GM20431 (cell line): ENCODE data around the gene PRAC1.

Experiments
- in situ Hi-C: fragments of 300-500 bp; cut with MseI, MboI; formaldehyde crosslinking; loops from one replicate; pipeline ENCODE4 v1.15.0; 2020; ENCODE audit warnings: low sequenced_read_pairs; ENCODE audit not compliant: unreplicated experiment

PRAC1 gene

DNA sequence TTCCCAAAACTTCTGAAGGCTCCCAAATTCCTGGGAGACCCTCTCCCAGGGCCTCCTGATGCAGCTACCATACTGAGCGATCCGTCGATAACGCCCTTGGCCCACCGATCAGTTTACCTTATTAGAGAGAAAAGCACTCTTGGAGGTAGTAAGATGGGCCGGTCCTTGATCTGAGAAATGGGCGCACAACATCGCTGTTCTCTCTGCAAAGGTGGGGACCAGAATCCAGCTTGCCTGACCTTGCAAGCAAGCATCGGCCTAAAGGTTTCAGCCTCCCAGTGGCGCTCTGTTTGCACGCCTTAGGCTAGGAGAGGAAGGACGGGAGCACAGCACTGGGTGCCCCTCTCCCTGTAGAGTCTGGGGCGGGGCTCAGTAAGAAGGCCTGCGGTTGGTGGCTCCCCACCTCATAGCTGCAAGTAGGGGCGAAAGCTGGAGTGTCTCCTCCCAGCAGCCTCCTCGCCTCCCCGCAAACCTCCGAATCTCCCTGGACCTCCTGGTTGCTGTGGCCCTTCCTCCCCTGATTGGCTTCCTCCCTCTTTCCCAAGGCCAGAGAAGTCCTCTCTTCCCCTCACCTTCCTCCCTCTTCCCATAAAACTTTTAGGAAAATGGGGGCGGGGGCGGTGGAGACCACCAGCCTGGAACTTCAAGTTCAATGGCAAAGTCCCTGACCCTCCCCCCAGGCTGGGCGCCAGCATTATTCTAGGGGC, at the start of gene PRAC1:
PRAC1 (minus strand) TSS at position 318 of the 707 bp plus-strand sequence; CDS start at position 192, 126 bp downstream.
- in situ Hi-C loops, result no loop called here

DNA sequence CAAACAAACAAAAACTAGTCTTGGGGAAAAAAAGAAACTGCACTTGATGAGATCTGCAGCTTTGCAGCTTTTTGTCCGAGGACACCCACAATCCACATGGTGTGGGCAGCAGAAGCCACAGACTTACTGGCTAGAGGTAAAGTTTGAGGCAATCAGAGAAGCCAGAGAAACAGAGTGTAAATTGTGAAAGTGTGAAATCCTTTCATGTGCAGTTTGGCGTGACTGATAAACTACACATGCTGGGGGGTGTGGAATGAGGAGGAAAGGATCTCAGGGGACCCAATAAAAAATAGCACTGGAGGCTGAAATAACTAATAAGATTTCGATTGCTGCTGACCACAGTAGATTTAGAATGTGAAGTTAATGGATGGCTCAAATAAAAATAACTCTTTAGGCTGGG, 48.6 kb upstream of the PRAC1 start:
- in situ Hi-C loops, result no loop called here

DNA sequence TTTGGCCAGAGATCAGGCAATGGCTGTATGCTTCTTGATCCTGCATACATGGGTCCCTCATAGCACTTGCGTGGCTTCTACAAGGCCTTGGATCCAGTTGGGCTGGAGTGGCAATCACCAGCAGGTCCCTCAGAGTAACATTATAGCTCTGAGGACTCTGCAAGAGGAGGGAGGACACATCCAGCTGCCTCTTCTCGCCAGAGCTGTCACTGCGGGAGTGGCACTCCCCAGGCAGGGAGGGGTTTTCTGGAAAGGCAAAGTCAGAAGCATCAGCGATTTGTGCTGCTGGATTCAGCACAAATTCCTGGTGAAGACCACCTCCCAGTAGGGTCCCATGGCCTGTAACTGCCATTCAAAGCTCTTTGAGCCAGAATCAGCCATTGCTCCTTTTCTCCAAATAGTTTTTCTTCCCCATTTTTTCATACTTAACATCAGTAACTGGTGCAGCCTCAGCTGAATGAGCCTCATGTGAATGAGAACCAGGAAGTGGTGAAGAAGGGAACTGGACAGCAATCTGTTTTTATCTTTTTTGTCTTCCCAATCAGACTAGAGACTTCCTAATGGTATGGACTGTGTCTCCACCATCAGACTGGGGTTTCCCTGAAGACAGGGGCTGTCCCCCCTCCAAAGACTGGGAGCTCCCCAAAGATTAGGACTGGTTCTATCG, 46.8 kb upstream of the PRAC1 start:
- in situ Hi-C loops, result no loop called here

DNA sequence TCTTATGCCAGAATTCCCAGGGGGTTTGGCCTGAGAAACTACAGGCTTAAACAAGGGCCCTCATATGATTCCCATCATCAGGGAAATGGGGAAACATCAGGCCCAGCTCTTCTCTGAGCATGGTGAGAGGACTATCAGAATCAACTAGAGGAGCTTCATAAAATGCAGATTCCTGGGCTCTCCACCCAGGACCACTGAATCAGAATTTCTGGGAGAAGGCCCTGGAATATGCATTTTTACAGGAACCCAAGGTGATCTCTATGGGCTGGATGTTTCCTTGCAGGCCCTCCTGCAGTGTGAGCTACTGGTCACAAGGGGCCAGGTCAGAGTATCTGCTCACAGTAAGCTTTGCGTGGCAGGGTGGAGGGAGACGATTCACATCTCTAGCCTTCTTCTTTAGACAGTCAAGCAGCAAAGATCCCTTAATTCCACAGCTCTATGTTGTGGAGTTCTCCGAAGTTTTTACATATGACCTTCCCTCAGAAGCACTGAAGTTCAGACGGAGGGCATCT, 45.0 kb upstream of the PRAC1 start:
- in situ Hi-C loops, result no loop called here

DNA sequence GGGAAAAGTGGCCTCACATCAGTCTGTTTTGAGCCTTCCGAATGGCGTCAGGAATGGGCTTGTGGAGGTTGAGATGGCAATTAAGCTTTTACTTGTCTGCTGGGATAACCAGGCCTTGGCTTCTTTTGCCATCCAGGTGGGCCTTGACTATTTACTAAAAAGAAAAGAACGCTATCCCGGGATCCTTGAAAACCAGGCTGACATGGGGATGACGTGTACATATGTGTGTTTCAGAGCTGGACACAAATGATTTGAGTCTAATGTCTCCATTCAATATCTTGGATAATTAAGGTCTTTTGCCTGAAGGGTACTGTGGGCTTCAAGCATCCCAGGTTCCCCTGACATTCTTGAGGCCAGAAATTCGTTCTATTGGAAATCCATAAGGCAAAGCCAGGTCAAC, 38.8 kb upstream of the PRAC1 start:
- in situ Hi-C loops, result no loop called here

DNA sequence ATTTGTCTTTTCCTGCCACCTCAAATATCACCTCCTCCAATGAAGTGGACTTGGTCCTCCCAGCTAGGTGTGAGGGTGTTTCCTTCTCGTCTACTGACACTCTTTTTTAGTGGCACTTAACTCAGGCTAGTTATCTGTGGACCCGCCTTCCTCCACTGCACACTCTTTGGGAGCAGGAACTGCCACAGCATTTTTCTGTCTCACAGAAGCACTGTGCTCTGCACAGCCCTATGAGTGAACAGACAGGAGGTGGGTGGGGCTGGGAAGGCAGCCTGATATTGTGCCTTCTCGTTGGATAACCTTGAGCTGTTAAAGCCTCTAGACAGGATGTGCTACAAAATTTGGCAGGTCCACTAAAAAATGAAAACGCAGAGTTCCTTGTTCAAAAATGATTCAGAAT, 38.1 kb upstream of the PRAC1 start:
- in situ Hi-C loops, result no loop called here

DNA sequence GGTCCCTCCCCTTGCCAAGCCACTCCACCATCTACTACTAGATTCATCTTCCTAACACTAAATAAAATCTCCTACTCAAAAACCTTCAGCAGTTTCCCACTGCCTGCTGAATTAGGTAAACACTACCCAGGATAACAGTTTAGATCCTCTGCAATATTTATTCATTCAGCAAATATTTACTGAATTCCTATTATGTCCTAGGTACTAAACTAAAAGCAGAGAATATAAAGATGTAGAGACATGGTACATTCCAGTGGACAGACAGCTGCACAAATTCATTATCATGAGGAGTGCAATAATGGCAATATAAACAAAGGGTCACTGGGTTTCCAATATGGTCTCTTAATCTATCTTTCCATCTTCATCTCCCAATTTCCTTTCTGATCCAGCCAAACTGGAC, 37.0 kb upstream of the PRAC1 start:
- in situ Hi-C loops, result no loop called here

DNA sequence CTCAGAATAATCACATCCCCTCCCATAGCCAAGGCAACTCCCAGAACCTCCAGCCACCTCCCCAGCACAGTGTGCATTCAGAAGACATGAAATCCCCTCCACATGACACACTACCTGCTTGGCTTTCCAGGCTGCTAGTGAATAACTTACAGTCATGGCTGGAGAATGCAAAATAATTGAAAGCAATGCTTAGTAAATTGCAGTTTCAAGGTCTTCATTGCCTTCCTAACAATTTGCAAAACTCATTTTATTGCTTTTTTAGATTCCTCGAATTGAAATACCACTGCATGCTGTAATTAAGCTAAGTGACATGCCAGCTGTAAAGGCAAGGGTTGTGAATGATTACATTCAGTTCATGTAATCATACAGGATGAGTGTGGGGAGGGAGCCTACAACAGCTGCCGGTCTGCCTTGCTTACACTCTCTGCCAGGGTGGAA, 35.2 kb upstream of the PRAC1 start:
- in situ Hi-C loops, result no loop called here

DNA sequence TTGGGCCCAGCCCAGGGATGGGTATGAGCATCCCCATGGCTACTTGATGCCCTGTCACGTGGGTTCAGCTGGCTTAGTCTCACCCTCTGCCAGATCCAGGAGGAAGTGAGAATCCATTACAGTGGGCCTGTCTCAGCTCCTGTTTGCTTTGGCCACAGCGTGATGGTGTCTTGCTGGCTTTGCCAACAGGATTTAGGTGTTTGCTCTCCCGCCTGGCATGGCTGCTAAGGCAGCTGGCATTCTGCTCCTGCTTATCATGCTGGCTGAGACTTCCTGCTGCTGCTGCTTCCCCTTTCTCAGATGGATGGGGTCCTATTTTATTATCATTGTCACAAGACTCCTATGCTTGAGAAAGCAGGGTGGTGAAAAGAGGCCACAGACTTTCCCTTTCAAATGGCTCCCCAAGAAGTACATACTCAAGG, 34.5 kb upstream of the PRAC1 start:
- in situ Hi-C loops, result no loop called here

DNA sequence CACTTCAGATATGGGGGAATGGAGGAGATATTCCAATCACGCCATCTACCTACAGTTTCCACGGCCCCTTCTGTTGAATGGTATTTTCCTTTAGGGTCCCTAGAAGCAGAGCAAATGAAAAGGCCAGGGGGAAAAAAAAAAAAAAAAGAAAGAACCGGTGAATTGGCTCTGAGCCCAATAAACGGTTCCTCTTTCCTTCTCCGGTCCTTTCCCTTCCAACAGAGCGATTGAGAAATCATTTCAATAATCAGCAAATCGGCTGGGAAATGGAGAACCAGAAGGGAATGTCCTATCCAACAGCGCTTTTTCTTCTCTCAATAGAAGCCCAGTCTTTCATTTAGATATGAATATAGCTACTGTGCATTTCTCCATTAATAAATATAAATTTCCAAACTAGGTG, 33.0 kb upstream of the PRAC1 start:
- in situ Hi-C loops, result no loop called here

DNA sequence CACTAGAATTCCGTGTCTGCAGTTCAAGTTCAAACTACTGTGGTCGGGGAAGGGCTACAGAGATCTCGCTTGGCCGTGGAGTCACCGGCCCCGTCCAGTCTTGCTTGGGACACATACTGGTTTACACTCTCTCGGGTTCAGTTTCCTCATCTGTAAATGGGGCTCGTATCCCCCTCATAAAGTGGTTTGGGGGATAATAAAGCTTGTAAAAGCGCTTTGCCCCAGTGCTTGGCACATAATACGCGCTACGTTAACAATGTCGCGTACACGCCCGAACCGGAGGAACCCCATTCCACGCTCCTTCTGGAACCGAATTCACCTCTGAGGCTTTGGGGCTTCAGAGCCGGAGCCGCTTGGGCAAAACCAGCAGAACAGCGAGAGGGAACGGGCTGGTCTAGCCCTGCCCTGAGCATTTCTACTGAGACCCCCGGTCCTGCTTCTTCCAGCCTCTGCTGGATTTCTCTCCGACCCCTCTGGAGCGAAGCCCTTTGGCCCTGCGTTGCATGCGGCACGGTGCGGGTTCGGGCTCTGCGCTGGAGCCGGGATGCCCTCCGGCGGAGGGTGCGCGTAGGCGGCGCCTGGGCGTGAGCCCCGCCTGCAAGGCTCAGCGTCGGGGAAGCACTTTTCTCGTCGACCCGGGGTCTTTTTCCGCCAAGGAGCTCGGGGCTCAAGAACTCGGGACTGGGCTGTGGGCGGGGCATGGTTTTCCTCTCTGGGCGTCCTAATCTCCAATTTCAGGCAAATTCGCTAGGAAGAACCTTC, 32.4 kb upstream of the PRAC1 start:
- in situ Hi-C loops, result no loop called here

DNA sequence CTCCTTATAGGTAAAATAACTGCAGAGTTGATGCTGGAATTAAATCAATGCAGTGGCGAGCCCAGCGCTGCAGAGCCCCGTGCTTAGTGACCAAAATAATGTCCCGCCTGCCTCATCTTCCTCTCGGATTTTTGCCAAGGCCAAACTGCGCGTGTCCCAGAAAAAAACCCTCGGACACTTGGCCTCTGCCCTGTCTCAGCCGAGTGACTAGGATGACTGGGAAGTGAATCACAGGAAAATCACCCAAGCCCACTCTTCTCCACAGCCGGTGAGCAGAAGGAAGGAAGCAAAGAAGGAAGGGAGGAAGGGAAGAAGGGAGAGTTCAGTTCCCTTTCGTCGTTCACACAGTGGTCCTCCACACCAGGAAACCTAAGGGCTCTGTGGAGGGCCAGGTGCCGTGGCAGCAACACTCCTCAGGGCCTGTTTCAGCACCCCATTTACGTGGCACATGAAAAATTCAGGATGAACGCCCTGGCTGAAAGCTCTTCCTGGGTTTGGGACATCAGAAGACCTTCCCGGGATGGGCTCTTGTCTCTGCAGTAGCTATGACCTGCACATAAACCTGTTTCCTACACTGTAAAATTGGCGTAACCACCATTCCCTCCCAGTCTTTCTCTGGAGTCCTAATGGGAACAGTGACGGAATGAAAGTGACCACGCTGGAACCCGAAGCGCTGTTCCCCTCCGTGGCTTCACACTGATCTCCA, 31.6 kb upstream of the PRAC1 start:
- in situ Hi-C loops, result no loop called here

DNA sequence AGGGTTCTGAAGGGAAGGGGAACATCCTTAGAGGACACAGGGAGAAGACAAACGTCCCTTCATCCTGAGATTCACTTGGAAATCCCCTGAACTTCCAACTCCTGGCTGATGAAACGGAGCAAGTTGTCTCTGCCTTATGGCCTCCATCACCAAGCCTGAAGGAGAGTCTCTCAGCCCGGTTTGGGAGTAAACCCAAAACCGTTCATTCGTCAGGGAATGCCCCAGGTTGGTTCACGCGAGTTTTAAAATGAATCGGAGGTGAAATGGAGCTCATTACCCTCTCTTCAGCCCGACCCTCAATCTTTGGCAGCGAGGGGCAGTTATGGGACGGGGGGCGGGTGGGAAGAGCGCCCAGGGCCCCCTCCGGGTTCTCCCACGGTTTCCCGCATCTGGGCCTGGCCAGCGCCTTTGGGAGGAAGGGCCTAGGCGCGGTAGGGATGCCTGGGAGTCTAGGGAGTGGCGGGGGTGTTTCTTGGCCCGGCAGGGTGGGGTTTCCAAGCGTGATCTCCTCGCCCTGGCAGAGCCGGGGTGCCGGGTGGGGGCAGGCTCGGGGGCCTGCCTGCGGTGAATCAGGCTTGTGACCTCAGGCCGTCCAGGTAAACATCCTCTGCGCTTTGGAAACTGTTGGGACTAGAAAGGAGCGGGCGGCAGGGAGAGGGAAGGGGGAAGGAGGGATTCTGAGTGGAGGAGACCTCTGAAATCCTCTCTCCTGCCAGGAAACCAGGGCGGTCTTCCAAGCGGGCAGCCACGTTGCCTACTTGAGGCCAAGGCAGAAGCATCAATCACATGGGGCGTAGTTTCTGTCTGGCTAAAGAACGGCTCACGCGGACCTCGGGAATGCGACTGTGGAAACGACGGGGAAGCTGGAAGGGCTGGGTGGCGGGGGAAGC, 30.3 kb upstream of the PRAC1 start:
- in situ Hi-C loops, result no loop called here

DNA sequence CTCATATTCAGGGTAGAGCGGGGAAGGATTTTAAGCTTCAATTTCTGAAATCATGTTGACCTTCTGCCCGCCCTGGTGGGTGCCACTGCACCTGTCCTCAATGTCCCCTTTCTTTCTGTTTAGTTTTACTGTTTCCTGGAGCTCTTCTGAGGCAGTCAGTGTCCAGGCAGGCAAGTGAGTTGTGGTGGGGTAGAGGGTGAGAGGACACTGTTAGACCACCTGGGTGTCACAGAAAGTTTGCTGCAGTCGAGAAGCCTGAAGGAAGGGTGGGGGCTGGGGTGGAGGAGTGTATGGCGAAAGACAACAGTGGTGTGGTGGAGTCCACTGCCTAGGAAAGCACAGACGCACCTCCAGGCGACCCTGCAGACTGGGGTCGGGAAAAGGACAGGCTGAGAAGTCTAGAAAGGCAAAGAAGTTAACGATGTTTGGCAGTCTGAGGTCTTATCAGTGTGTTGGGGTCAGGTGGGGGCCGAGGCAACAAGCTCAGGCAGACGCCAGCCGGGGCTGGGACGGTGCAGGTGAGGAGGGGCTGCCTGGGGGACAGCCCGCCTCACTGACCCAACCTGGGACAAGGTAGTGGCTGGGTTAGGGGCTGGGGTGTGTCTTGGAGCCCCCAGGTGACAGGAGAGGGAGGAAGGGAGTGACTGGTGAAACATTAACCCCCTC, 29.5 kb upstream of the PRAC1 start:
- in situ Hi-C loops, result no loop called here

DNA sequence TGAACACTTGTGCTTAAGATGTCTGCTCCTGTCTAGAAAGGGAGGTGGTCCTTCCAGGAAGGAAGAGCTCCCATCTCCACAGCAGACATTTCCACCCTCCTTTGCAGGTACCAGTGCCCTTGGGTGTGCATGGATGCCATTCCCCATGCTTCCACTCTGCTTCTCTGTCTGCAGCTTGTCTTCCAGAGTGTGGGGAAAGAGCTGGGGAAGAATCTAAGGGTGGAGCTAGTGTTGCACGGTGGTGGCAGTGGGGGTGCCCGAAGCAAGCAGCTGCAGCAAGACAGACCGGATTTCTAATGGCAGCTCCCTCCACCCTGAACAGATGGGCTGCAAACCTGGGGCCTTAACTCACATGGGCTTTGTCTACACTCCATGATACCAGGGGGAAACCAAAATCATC, 28.9 kb upstream of the PRAC1 start:
- in situ Hi-C loops, result no loop called here

DNA sequence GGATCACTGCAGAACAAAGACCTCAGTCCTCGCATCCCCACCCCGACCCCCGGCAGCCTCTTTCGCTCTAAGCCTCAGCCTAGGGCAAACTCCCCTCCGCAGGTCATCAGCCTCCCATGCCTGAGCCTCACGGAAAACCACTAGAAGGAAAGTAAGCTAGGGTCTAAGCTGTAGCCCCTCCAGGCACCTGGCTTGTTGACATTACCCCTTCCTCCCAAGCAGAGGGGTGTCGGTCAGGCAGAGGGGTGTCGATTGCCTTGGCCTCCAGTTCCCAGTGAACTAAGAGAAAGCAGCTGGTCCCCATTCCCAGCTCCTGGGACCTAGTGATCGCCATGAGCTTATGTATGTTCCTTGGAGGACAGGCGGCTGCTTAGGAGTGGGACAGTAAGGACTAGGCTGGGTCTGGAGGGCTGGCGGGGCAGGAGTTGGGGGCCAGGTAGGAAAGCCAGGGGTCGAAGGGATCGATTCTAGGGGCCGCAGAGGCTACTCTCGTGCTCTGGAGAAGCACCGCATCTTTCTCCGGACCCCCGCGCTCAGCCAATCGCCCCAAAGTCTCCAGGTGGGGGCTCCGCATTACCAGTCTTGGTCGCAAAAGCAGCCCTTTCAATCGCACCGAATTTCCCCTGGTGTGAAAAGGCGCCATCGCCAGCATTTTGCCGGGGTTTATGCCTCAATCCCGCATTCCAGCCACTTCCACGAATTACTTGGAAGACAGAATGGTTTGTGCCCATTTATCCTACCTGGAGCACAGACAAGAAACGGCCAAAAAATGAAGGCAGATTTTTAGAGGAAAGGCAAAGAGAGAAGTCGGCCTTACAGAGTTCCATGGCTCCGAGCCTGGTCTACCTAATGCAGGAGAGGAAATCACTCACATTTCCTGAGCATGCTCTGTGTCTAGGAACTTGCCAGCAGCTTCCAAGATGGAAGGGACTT, 27.6 kb upstream of the PRAC1 start:
- in situ Hi-C loops, result no loop called here

DNA sequence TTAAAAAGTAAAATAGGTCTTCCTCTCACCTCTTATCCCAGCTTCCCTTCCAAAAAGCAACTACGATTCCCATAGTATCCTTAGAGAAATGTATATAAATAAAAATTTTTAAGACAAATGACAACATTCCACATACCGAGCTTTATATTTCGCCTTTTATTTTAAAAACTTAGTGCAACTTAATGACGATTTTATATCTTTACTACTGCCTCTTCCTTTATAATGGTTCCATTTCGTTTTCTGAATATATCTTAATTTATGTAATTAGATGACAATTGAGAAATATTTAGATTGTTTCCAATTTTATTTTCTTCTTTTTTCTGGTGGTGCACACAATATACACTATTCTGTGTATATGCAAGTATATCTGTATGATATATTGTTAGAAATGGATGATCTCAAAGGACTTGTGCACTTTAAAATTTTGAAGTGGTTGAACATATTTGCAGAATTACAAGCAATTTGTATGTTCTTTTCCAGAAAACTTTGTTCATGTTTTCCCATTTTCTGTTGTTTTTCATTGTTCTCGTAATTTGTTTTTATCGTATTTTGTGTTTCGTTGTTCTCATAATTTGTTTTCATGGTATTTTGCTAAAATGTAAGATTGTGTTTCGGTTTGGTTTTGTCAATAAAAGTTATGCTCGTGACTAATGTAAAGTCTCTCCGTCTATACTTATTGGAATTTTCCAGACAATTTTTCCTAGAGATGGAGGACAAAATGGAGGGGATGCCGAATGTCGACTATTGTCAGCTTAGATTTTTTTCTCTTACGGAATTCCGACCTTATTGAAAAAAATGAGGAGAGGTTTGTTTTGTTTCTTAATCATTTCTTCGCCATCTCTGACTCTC, 26.6 kb upstream of the PRAC1 start:
- in situ Hi-C loops, result no loop called here
